Eye (tissue), 1 donor: ENCODE data around the gene NEIL1.
"Not testable (repeated sequence)": the region's sequence is repeated elsewhere in the genome, so short reads cannot be mapped to it uniquely, and the experiment has no call there.

Experiments used
- DNase-seq: peaks from one replicate; pipeline ENCODE4 v3.0.0-alpha.2; 2015

The NEIL1 gene

DNA sequence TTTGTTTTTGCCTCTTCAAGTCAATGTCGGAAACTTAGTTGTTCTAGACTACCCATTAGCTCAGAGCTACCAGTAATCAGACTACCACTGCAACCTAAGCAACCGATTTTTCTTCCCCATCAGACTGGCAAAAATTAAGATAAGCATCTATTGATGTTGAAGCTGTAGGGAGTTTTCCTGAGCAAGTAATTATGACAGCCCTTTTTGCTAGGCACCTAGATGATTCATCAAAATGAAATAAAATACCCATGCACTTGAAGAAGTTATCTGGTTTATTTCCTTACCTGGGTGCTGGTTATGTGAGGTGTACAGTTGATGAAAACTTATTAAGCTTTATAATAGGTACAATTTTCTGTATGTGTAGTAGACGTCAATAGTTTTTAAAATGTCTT, 11.5 kb upstream of the NEIL1 start:
- DNase-seq = no peak

DNA sequence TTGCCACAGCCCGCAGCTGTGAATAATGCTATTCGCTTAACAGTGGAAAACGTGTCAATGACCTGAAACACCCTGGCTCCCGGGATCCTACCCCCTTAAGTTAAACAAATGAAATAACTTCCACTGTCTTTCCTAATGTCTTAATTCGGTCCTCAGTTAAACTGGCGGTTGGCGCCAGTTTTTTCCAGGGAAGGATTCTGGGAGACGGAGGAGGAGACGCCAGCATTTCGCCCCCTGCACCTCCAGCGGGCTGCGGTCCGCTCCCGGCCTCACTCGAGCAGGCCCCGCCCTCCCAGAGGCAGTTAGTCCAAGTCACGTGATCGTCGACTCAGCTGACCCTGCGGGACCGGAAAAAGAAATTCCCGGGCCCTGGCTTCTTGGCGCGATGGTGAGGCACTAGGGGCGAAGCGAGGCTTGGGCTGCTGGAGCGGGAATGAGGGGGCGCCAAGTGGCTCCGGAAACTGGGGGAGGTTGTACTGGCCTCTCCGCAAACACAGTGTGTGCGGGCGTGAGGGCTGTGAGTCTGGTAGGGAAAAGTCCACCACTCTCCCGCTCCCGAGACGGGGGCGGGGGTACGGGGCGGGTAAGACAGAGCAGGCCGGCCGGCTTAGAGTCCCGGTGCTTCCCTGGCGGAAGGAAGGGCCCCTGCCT, 11.0 kb upstream of the NEIL1 start, which contains the start of gene COMMD4:
TSS of gene COMMD4 (plus strand) at position 359 of the 651 bp plus-strand sequence. CDS start at position 386, 27 bp downstream.
- peak; percentile 99 for DNase-seq

DNA sequence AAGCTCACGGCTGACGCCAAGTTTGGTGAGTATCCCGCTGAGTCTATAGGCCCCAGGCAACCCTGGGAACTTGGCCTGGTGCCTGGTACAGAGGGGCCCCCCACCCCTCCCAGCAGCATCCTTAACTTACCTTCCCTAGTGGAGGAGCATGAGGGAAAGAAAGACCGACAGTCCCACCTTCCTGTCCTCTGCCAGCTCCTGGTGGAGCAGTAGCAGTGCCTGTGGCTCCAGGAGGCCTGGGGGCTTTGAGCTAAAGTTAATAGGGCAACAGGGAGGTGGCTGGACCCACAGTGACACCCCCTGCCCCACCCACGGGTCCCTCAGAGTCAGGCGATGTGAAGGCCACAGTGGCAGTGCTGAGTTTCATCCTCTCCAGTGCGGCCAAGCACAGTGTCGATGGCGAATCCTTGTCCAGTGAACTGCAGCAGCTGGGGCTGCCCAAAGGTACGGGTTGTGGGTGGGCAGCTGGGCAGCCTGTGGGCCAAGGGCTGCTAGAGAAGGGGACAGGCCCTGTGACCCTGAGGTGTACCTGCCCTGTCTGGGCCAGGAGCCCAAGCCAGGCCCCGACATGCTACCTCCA, 8.1 kb upstream of the NEIL1 start:
- no peak for DNase-seq

DNA sequence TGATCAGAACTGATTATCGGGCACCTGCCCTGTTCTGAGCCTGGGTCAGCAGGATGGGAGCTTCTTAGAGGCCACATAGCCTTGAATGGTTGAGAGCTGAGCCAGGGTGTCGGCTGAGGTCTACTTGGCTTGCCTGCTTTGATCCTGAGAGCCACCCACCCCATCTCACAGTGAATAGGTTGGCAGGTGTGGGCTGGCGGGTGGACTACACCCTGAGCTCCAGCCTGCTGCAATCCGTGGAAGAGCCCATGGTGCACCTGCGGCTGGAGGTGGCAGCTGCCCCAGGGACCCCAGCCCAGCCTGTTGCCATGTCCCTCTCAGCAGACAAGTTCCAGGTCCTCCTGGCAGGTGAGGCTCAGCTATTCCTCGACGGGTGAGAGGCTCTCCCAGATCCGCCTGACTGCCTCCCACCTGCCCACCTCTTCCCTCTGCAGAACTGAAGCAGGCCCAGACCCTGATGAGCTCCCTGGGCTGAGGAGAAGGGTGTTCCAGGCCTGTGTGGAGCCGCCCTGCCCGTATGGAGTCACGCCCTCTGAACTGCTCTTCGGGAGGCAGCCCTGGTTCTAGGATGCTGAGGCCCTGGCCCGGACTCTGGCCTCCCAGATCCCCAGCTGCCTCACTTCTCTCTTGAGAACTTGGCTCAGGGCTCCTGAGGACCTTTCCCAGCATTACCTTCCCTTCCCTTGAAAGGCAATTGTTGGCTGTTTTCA, 7.2 kb upstream of the NEIL1 start:
- DNase-seq = no peak

DNA sequence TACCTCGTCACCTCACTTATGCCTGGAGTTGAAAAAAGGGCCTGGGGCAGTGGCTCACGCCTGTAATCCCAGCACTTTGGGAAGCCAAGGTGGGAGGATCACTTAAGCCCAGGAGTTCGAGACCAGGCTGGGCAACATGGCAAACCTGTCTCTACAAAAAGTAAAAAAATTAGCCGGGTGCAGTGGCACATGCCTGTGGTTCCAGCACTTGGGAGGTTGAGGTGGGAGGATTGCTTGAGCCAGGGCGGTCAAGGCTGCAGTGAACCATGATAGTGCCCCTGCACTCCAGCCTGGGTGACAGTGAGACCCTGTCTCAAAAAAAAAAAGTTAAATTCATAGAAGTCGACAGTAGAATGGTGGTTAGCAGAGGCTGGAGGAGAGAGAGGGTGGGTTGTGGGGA, 4.6 kb upstream of the NEIL1 start:
- DNase-seq = no peak

DNA sequence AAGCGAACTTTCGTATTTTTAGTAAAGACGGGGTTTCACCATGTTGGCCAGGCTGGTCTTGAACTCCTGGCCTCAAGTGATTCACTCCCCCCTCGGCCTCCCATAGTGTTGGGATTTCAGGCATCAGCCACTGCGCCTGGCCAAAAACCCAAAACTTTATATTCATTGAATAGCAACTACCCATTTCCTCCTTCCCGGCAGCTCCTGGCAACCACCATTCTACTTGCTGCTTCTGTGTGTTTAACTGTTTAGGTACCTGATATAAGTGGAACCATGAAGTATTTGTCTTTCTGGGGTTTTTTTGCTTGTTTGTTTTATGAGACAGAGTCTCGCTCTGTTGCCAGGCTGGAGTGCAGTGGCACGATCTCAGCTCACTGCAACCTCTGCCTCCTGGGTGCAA, 2.9 kb upstream of the NEIL1 start:
- DNase-seq = not testable (repeated sequence)

DNA sequence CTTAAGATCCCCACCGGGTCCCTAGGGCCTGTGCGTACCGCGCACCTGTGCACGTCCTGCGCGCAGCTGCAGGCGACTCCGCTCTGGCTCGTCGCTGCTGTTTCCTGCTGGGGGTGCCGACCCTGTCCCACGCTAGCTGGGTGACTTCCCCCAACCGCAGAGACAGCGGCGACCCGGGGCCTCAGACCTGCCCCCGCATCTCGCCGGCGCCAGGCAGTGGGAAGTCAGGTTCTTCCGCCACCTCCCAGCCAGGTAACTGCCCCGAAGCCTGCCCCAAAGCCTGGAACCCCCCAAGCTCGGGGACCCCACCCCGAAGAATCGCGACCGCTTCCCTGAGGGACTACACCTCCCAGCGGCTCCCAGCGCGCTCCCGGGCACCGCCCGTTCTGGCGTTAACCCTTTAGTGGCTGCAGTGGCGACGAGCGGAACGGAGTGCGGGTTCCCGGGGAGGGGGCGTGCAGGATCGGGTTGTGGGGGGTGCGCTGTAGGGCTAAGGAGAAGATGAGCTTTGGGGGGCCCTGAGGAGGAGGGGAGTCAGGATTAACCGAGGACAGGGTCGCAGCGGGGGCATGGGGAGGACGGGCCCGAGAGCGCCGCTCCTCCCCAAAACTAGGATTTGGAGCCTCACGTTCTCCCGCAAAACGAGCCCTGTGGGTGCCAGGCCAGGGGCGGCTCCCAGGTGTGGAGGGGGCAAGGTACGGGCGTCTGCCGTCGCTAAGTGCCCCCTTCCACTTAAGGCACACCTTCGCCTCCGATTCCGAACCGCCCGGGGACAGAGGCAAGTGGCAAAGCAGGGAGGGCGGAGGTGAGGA, 589 bp downstream of the NEIL1 start:
- peak; percentile 76 for DNase-seq

DNA sequence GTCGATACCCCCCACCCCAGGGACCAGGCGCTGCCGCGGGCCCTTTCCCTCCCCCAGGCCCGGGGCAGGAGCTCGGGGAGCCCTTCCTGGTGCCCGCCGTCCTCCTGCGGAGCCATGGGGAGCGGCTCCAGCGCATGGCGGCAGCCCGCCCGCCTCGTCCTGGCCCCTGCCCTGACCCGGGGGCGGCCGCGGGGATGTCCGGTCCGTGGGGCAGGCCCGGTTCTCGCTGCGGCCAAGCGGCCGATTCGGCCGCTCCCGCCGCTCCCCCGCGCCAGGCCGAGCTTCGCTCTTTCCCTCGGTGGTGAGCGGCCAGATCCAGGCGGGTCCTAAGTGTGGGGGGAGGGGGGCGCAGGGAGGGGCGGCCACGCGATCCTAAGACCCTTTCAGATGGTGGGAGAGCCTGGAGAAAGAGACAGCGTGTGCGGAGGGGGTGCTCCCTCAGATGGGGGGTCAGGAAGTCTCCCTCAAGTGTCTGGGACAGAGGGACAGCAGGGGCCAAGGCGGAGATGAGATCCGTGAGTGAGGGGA, 1.3 kb downstream of the NEIL1 start:
- DNase-seq = peak; percentile 58

DNA sequence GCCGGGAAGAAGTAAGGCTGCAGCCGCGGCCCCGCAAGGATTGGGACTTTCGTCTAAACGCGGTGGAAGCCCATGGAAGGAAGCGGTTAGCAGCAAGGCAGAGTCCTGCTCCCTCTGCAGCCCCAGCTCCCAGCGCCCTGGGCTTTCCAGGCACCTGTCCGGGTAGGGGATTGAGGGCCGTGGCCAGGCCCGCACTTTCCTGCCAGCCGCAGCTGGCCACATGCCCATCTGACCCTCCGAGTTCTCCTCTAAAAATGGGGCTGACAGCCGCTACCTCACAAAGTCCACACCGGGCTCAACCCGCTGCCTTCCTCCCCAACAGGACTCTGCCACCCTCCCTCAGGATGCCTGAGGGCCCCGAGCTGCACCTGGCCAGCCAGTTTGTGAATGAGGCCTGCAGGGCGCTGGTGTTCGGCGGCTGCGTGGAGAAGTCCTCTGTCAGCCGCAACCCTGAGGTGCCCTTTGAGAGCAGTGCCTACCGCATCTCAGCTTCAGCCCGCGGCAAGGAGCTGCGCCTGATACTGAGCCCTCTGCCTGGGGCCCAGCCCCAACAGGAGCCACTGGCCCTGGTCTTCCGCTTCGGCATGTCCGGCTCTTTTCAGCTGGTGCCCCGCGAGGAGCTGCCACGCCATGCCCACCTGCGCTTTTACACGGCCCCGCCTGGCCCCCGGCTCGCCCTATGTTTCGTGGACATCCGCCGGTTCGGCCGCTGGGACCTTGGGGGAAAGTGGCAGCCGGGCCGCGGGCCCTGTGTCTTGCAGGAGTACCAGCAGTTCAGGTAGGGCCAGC, 1.9 kb downstream of the NEIL1 start:
- no peak for DNase-seq

DNA sequence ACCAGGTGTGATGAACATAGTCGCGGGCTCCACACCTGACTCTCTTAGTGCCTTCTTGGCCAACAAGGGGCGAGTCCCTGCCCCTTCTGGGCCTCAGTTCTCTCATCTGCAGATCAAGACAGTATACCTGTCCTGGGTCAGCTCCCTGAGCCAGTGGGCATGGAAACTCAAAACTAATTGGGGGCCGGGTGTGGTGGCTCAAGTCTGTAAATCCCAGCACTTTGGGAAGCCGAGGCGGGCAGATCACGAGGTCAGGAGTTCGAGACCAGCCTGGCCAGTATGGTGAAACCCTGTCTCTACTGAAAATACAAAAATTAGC, 2.5 kb downstream of the NEIL1 start:
- not testable (repeated sequence) for DNase-seq

DNA sequence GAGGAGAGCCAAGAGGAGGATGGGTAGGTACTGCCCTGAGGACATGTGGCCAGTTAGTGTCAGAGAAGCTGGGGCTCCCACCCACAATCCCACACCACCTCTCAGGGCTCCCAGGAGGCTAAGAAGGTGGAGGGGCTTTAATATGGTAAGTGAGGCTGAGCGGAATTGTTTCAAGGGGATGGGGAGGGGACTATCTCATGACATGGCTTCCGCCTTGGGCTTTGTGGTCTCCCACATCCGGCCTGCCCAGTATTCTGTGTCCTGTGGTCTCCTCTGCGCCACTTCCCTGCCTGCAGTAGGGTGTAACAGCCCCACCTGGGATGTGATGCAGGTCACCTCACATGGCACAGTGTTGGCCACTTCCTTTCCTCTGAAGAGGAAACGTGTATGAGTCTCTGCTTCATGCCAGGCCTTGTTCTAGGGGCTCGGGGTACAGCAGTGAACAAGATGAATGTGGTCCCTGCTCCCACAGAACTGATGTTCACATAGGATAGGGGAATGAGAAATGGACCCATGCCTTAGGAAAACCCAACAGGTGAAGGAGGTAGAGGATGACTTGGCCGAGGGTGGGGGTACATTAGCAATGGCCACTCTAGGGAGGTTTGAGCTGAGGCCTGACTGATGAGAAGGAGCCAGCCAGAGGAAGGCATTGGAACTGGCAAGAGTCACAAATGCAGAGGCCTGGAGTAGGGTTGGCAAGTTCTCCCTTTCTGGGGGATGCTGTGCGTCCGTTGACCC, 3.2 kb downstream of the NEIL1 start:
- DNase-seq = no peak

DNA sequence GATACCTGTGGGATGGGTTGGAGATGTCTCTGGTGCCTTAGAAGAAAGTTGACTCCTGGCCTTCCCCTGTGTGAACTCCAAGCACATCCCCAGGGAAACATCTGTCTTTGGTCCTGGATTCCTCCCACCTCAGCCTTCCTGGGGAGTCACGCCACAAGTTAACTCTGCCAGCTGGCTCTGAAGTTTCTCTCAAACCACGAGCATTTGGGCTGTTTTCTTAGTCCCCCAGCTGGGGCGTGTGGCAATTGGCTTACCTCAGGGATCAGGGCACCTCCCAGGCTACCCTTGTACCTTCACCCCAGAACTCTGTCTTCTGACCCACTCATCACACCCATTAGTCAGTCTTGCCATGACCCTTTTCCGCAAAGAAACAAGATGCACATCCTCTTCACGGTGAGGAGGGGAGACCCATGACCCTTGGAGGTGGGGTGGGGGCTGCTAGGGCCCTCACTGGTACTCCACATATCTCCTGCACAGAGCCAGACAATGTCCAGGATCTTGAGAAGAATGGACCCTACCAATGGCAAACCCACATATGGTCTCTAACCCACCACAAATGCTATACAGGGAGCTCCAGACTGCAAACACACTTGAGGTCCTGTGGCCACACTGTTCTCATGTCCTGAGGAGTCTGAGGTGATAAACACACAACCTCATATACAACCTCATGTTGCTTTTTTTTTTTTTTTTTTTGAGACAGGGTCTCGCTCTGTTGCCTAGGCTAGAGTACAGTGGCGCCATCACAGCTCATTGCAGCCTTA, 3.9 kb downstream of the NEIL1 start:
- DNase-seq = no peak

DNA sequence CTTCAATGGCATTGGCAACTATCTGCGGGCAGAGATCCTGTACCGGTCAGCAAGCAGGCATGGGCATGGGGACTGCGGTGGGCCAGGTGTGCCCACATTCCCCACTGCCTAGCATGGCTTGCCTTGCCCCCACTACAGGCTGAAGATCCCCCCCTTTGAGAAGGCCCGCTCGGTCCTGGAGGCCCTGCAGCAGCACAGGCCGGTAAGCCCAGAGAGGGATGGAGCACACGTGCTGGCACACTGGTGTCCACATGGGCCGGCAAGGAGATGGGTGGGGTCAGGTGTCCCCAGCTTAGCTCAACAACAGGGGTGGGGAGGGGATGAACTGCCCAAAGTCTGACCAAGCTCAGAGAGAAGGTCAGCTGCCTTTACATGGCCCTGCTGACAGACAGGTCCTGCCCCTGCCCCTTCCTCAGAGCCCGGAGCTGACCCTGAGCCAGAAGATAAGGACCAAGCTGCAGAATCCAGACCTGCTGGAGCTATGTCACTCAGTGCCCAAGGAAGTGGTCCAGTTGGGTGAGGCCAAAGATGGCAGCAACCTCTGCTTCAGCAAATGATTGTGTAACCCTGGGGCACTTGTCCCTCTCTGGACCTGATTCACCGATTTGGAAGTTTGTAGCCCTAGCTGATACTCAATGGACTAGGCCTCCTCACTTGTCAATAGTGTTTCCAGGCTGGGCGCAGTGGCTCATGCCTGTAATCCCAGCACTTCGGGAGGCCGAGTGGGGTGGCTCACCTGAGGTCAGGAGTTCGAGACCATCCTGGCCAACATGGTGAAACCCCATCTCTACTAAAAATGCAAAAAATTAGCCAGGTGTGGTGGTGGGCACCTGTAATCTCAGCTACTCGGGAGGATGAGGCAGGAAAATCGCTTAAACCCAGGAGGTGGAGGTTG, 5.6 kb downstream of the NEIL1 start:
- no peak for DNase-seq

DNA sequence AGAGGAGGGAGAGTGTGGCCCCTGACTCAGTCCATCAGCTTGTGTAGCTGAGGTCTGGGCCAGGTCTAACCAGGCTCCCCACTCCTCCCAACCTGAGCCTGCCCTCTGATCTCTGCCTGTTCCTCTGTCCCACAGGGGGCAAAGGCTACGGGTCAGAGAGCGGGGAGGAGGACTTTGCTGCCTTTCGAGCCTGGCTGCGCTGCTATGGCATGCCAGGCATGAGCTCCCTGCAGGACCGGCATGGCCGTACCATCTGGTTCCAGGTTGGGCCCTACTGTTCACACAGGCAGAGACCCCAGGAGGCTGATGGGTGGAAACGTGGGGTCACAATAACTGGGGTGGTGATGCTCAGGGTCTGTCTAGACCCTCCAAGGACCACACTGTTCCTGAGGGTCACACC, 6.8 kb downstream of the NEIL1 start:
- DNase-seq = no peak

DNA sequence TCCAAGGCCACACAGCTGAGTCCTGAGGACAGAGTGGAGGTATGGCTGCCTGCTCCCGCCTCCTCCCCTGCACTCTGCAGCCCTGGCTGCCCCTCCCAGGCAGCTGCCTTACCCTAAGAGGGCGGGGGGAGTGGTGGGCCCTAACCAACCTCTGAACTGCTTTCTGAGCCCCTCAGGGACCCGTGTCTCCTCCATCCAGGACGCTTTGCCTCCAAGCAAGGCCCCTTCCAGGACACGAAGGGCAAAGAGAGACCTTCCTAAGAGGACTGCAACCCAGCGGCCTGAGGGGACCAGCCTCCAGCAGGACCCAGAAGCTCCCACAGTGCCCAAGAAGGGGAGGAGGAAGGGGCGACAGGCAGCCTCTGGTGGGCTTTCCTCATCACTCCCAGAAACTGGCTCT, 7.6 kb downstream of the NEIL1 start:
- no peak for DNase-seq

DNA sequence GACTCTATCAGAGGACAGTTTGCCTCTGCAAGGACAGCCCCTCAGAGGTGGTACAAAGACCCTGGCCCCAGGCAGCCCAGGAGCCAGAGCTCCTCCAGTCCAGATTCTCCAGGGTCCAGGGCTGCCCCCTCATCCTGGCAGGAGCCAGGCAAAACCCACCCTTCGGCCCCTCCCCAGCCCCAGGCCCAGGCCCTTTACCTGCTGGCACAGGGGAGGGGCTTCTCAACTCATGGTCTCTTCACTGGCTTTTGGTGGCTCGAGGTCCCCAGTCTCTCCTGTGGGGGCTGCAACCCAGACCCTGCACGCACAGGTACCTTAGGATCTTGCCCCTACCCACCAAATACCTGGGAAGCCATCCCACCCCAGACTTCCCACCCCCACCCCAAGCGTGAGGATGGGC, 8.5 kb downstream of the NEIL1 start:
- no peak for DNase-seq

DNA sequence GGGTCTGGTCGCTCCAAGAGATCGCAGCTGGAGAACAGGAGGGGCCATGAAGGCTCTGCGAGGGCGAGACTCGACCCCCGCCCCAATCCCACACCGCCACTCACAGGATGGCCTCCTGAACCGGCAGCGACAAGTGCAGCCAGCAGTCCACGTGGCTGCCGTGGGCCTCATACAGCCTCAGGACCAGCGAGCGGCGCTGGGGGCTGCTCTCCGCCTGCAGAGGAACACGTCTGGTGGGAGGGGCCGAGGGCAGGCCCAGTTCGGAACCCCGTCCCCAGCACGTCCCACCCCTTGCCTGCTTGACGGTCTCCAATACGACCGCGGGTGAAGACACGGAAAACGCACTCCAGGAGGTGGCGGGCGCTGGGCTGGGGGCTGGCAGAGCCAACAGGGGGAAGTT, 9.2 kb downstream of the NEIL1 start:
- no peak for DNase-seq

DNA sequence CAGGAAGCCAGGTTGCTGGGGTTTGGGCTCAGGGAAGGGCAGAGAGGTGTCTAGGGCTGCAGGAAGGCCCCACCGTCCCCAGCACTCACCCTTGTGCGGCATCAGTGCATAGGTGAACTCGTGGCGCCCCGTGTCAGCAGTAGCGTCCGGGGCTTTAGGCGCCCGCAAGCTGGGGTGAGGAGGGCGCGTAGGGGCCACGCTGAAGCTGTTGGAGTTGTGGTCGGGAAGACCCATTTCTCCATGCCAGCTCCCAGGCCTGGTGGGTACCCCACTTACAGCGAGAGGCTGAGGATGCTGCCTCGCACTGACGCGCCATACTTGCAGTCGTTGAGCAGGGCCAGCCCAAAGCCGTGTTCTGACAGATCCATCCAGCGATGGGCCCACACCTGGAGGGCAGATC, 9.7 kb downstream of the NEIL1 start:
- DNase-seq = no peak

DNA sequence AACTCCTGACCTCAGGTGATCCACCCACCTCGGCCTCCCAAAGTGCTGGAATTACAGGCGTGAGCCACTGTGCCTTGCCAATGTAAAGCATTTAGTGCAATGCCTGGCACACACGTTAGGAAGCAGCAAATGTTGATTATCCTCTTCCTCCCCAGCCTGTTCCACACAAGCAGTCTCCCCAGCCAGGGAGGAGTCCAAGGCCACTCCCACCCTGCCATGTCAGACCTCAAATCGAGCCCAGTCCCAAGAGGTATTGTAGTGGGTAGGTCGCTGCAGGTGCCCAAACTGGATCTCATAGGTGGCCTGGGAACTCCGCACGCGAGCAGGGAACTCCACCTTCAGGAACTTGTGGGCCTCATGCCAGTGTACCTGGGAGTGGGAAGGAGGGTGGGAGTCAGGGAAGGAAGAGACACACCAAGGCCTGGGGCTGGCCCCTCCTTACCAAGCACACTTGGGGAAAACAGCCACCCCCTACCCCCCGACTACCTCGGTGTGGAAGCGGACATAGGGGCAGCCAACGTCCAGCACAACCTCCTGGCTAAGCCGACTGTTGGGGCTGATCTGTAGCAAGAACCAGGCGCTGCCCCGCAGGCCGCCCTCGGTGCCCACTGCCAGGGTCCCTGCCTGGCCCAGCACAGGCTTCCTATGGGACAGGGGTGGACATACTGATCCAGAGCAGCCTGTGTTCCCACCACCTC, 11.3 kb downstream of the NEIL1 start:
- DNase-seq = no peak
